Medulla oblongata (tissue), 1 donor: ENCODE measurements around the gene SVIP.

Source experiments
- DNase-seq: peaks from one replicate; pipeline ENCODE4 v3.0.0-alpha.2; 2015; ENCODE audit errors: extremely low spot score

SVIP gene

DNA sequence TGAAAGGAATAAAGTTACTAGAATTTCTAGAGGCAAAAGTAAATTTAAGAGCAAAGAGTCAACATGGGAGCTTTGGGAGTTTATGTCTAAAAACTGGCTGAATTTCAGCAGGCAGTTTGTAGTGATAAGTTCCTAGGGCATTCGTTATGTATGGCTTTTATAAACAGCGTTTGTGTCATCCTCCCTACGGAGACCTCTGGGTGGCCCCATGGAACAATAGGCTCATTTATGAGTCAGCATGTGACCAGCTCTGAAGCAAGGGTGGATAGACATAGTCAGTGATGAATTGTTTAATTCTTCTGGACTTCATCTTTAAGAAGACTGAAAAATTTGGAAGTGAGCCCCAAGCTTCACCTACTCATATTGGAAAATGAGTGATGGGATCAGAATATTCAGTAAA lies 37.1 kb downstream of the SVIP start:
- peak; percentile 90 for DNase-seq

DNA sequence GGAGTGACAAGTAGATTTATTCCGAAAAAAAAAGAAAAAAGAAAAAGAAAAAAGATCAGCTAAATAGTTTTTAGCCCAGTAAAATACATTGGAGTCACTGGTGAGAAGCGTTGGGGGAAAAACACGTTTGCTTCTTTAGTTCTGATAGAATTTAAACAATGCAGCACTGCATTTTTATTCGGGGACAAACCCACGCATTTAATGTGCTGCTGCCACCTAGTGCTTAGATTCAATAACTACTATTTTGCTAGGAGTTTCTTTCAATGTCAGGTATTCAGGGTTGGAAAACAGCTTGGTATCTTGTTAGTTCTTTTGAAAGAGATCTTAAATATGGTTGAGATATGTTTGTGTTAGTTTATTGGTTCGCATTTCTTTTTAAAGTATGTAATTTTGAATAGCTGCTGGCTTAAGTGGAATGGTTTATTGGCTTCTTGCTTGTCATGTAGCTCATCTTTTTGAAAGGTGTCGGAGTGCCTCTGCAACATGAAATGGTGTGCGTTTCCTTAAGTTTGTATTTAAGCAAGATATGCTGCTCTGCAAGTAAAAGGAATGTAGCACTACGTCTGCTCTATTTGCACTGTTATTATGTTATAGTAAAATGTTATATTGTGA lies 41.9 kb downstream of the SVIP start:
- peak; percentile 88 for DNase-seq

DNA sequence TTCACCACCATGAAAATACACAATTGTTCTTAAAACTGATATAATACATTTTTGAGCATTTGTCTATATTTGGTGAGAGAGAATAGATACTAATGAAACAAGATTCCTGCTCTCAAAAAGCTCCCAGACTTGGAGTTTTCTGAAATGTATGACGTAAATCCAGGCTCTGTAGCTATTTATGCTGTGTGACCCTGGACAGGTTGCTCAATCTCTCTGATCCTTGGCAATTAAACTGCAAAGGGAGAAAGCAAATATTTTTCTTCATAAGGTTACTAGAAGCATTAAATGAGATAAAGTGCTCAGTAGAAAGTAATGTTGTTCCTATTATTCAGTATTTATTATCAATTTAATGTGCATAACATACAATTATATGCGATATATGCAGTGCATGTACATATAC lies 42.5 kb downstream of the SVIP start:
- DNase-seq = no peak

DNA sequence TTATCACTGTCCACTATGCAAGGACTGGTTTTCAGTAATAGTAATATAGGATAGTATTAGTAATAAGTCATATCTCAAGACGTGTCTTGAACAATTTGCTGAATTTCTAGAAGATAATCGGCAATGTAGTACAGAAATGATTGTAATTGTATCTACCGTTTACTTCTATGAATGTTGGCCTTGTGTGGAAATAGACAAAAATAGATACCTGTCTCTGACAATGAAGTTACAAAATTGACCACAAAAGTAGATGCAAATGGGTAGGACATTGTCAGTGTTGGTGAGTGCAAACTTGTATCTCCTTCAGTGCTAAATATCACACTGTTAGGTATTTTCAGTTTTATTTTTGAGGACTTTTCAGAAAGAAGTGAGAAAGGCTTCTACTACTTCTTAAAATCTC lies 43.1 kb downstream of the SVIP start:
- DNase-seq = no peak

DNA sequence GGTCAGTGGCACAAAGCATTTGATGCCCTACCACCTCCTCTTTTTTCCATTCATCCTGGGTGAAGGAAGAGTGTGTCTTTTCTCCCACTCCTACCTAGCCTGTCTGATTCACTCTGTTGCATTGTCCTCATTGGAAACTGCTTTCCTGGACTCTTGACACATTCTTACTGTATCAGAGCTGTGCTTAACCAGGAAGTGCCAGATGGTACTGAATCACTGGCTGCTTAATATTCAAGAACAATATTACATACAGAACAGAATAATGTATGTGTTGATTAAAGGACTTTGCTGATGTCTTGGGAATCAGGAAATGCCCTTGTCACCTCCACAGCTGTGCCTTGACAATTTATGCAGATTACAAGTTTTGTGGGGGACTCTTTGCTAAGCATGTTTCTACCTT lies 44.4 kb downstream of the SVIP start:
- no peak for DNase-seq

DNA sequence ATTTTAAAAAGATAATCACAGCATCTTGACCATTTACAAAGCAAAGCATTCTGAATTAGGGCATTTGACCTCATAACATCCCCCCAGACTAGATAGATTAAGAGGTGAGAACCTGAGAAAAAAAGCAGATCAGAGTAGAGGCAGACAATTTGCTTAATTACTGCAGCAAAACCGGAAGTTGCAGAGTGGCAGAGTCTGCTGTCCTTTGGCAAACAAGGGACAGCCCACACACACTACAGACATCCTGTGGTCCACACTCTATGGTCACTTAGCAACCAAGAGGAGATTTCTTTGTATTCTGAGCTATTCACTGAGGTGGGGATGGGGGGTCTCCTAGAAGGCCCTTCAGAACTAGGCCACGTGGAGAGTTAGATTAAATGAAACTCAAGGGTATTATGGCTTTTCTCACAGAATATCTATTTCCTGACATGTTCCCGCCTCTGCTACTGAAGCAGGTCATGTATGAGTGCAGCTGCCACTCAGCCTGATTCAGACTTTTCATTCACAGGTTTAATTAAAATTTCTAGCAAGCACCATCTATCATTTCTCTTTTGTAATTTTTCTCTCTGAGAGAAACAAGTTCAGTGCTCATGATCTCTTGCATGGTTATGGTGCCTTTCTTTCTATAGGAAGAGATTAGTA lies 48.5 kb downstream of the SVIP start:
- DNase-seq = no peak

DNA sequence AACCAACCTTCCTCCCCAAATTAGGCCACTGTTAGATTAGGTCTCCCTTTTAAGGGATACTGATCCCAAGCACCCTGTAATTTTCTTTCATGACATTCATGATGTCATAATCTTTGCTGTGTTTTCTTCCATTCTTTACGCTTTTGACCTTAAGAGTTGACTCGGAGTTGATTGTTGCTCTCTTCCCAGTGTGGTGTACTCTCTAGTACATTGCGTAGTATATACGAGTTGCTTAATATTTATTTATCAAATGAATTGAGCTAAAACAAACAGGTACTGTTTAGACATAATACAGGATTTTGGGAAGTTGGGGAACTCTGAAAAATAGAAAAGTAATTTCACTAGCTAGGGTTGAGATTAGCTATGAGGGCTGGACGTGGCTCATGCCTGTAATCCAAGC lies 49.8 kb downstream of the SVIP start:
- DNase-seq = no peak

DNA sequence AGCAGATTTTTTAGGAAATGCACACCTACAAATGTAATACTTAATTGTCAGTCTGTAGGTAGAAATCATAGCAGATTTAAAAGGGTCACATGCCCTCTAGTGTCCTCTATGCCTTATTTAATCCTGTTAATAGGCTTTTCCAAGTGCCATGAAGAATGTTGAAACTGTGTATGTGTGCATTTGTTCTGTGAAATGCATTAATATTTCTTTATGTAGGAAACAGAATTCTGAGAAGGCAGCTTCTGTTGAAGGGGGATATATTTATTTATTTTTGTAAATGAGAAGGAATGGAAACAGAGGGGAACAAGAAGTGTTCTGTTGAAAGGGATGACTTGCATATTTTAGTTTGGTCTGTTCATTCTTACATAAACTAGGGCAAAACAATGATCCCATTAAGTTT lies 51.0 kb downstream of the SVIP start:
- DNase-seq = peak; percentile 52

DNA sequence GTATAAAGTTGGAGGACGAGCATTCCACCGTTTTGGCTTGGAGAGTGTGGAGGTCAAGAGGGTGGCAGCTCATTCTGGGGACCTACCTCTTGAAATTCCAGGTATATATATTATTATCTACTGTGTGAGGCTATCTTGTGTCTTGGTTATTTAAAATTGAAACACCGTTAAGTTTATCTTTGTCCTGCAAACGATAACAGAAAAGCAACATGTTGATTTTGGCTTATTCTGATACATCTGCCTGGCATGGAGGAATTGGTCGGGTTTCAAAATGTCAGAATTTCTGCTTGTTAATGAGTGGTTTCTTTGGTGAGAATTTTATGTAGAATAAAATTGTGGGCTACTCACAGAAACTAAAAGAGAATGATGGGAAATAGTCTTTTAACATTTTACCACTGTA lies 54.4 kb downstream of the SVIP start:
- DNase-seq = no peak

DNA sequence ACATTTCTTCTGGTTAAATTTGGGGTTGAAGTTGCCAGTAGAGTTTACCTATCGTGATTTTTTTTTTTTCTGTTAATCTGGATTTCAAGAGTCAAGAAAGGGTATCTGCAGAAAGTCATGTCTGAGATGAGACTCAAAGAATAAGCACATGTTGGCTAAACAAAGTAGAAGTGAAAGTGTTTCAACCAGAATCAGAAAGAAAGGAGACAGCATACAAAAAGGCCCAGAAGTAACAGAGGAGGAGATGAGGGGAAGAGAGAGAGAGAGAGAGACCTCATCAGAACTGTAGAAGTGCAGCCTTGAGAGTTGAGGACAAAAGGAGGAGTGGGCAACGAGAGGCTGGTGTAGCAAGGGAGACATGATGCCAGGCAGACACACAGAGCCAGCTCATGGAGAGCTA lies 54.9 kb downstream of the SVIP start:
- DNase-seq = no peak

DNA sequence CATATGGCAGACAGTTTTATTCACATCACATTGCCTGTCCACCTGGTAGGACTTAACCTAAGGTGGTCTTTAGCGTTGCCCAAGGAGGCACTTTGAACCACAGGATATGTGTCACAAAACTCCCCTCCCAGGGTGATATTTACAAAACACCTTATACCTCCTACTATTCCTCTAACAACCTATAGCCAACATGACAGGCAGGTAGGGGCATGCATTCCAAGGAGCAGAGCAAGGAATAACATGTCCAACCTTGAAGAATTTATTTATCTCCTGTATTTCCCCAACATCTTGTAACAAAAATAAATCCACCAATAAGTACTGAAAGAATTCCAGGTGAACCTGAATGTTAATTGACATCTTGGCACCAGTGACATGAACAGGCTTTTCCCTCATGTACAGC lies 60.5 kb downstream of the SVIP start:
- no peak for DNase-seq
